GM13976 (cell line): Measurements from ENCODE around the gene CD93.

ENCODE experiments used
- DNase-seq: peaks from one replicate; pipeline ENCODE4 v3.0.0; 2012; ENCODE audit warnings: low spot score
- in situ Hi-C: fragments of 300-500 bp; cut with MboI; formaldehyde crosslinking; loops from one replicate; pipeline ENCODE4 v1.12.0; 2022; ENCODE audit warnings: low sequenced_read_pairs, mixed read lengths, inconsistent platforms; ENCODE audit not compliant: unreplicated experiment
- TF ChIP-seq, protein P1 (sequence below): IDR thresholded peaks from 2 replicates; pipeline ENCODE4 v1.5.1; 2012; ENCODE audit warnings: borderline replicate concordance, mild to moderate bottlenecking; ENCODE audit not compliant: insufficient read depth; ENCODE audit errors: extremely low read depth, missing control alignments, control extremely low read depth

Gene CD93

DNA sequence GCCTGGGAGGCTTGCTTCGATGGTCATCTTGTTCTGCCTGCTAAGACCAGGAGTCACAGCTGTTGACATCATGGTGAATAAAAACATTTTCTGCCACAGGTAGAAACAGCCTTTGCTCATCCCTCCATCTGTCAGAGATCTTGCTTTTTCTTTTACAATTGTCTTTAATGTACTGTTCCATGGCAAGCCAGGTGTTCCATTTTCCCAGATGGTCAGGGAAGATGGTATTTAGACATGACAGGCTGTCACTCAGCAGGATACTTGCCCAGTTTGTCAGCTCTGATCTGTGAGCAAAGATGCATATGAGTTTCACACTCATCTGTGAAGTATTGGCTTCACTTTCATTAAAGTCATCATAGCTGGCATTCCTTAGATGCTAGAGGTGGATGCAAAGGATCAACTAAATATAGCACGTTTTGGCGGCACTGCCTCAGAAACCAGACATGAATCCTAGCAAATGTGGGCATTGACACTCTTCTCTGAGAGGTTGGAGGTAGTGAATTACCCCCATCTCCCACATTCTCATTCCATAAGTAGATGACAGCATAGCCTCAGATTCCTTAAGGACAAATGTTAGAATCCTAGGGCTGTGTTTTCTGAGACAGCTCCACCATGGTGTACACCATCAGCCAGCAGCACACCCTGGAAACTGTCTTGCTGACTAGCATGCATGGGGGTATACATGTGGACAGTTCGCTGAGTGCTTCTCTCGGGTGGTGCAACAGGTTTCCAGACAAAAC, 46.8 kb downstream of the CD93 start:
- no peak for DNase-seq
- in situ Hi-C loops, result no loop called here
- TF ChIP-seq, protein P1, sequence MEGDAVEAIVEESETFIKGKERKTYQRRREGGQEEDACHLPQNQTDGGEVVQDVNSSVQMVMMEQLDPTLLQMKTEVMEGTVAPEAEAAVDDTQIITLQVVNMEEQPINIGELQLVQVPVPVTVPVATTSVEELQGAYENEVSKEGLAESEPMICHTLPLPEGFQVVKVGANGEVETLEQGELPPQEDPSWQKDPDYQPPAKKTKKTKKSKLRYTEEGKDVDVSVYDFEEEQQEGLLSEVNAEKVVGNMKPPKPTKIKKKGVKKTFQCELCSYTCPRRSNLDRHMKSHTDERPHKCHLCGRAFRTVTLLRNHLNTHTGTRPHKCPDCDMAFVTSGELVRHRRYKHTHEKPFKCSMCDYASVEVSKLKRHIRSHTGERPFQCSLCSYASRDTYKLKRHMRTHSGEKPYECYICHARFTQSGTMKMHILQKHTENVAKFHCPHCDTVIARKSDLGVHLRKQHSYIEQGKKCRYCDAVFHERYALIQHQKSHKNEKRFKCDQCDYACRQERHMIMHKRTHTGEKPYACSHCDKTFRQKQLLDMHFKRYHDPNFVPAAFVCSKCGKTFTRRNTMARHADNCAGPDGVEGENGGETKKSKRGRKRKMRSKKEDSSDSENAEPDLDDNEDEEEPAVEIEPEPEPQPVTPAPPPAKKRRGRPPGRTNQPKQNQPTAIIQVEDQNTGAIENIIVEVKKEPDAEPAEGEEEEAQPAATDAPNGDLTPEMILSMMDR, result no peak

DNA sequence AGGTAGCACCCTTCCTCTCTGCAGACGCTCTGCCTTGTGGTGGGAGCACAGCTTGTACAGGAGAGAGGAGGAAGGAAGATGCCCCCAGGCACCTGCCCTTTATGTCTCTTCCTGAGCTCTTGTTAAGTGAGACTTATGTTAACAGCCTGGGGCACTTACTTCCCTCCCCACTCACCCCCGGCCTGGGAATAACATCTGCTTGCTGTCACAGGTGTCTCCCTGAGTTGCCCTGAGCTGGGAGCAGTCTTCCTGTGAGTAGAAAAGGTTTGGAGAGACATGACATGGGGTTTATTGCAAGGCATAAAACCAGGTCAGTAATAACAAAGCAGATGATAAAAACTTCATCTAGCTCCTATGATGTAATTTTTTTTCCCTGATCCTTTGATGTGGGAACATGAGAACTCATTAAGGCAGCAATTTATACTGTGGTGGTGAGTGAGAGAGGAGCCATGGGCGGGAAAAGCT, 49.1 kb downstream of the CD93 start:
- in situ Hi-C loops, result no loop called here
- DNase-seq, result no peak
- TF ChIP-seq, protein P1, result no peak

DNA sequence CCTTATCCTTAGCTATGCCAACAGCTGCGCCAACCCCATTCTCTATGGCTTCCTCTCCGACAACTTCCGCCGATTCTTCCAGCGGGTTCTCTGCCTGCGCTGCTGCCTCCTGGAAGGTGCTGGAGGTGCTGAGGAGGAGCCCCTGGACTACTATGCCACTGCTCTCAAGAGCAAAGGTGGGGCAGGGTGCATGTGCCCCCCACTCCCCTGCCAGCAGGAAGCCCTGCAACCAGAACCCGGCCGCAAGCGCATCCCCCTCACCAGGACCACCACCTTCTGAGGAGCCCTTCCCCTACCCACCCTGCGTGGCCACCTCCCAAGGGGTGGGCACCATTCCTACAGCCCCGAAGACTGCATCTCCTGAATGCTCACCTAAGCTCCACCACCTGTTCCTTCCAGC, 49.8 kb downstream of the CD93 start:
- in situ Hi-C loops, result no loop called here
- TF ChIP-seq, protein P1, result no peak
- no peak for DNase-seq

DNA sequence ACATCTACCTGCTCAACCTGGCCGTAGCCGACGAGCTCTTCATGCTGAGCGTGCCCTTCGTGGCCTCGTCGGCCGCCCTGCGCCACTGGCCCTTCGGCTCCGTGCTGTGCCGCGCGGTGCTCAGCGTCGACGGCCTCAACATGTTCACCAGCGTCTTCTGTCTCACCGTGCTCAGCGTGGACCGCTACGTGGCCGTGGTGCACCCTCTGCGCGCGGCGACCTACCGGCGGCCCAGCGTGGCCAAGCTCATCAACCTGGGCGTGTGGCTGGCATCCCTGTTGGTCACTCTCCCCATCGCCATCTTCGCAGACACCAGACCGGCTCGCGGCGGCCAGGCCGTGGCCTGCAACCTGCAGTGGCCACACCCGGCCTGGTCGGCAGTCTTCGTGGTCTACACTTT, 50.4 kb downstream of the CD93 start:
- no peak for DNase-seq
- TF ChIP-seq, protein P1, result no peak
- in situ Hi-C loops, result no loop called here

DNA sequence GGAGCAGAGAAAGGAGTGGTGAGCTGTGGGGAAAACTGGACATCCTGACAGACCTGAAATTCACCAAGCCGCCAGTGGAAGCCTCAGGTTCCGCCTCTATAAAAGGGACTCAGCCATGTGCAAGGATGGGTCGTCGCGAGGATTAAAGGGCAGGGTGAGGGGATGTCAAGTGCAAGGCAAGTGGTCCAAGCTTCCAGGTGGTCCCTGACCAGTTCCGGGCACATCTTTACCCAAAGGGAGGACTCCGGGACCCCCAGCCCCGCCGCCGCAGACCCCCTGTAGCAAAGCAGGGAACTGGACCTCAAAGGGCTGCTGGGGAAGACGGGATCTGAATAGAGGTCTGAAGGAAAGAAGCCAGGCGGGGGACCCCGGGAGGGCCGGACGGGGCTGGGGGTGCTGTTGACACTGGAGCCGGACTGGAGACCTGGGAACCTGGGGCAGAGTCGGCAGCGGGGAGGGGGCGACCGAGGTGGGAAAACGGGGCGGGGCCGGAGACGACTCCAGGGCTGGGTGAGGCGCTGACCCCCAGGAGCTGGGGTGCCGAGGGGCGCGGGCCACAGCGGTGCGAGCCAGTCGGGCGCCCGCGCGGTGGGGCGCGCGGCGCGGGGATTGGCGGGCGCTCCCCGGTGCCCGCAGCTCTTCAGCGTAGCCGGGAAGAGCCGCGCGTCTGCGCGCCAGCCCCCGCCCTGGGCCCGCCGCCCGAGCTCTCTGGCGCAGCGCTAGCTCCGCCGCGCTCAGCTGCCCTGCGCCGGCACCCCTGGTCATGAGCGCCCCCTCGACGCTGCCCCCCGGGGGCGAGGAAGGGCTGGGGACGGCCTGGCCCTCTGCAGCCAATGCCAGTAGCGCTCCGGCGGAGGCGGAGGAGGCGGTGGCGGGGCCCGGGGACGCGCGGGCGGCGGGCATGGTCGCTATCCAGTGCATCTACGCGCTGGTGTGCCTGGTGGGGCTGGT, 51.1 kb downstream of the CD93 start, which contains the start of gene SSTR4:
SSTR4 (plus strand) TSS at position 592 of the 951 bp plus-strand sequence; CDS start at position 764, 172 bp downstream.
- no peak for DNase-seq
- TF ChIP-seq, protein P1, result no peak
- in situ Hi-C loops, result no loop called here

DNA sequence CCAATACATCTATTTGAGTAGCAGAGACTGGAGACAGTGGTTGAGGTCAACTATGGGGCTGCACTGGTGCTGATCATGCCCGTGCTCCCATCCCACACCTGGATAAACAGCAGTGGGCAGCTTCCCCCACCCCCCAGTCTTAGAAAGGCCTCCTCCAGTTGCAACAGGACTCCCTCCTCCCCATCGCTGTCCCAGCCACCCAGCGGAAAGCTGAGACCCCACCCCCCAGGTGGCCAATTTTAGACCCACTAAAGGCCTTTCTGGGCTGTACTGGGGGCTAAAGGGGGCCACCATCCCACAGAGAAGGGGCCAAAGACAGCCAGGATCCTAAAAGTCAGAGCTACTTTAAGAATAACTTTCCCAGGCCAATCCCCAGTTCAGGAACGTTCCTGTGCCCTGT, 52.2 kb downstream of the CD93 start:
- in situ Hi-C loops, result no loop called here
- no peak for DNase-seq
- TF ChIP-seq, protein P1, result no peak
